HL-60/S4 (cell line): Measurements from ENCODE around the gene FLNB.
"Not testable (repeated sequence)": the region's sequence is repeated elsewhere in the genome, so short reads cannot be mapped to it uniquely, and the experiment has no call there.

ENCODE experiments used
- in situ Hi-C: fragments of 300-500 bp; cut with MboI; formaldehyde crosslinking; loops from 2 replicates; pipeline ENCODE4 v1.14.3; 2022; ENCODE audit warnings: low sequenced_read_pairs

The FLNB gene

DNA sequence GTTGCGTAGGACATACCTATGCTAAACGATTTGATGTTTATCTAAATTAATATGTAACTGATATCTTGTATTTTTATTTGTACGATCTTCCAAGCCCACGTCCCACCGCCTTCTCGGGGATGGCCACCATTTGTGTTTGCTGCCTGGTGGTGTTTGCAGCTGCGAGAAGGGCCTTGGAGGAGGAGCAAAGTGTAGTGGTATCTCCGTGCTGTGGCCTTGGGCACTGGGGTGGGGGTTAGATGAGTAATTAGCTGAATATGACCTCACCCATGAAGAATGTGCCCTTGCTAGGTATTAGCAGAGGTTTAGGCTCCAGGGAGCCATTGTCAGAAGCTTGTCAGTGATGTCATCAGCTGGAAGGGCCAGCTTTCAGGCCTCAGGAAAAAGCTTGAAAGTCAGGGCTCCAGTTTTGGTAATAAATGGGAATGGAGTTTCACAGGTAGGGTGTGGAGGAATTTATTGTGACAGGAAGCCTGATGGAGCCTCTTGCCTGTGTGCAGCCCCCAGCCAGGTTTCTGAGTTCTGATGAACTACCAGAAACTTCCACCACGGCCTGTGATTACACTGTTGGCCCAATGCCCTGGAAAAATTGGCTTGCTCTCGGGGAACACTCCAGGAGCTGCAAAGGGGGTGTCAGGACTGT is 41.0 kb downstream of the FLNB start:
- in situ Hi-C loops, result no loop called here

DNA sequence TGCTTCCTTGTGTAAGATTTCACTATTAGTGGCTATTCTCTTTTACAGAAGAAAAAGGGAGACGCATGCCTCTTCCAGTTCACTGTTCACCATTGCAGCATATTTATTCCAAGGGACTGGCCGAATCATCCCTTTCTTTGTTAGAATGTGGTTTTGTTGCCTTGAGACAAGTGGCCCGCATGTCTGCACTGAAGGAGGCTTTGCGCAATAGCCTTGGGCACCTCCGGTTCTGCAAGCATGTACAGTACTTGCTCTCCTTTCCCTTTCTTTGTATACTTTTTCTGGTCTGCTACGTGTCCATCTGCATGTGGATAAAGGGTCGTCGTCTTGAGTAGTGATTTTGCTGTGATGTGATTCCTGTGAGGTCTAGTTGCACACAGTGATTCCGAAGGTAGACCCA is 43.0 kb downstream of the FLNB start:
- in situ Hi-C loops, result no loop called here

DNA sequence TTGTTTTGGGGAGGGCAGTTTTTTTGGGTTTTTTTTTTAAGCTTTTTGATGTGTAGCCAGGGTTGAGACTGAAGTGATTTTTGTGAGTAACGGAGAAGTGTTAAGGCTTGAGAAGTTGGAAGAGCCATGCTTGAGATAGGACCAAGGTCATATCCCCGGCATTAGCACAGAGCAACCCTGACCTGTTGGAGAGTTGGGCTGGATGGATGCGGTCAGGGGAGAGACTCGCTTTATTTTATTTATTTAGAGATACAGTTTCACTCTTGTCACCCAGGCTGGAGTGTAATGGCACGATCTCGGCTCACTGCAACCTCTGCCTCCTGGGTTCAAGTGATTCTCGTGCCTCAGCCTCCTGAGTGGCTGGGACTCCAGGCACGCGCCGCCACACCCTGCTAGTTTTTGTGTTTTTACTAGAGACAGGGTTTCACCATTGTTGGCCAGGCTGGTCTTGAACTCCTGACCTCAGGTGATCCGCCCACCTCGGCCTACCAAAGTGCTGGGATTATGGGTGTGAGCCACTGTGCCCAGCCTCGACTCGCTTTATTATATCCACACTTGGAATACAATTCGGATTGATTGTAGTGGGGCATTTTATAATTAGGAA is 43.5 kb downstream of the FLNB start:
- in situ Hi-C loops, result not testable (repeated sequence)

DNA sequence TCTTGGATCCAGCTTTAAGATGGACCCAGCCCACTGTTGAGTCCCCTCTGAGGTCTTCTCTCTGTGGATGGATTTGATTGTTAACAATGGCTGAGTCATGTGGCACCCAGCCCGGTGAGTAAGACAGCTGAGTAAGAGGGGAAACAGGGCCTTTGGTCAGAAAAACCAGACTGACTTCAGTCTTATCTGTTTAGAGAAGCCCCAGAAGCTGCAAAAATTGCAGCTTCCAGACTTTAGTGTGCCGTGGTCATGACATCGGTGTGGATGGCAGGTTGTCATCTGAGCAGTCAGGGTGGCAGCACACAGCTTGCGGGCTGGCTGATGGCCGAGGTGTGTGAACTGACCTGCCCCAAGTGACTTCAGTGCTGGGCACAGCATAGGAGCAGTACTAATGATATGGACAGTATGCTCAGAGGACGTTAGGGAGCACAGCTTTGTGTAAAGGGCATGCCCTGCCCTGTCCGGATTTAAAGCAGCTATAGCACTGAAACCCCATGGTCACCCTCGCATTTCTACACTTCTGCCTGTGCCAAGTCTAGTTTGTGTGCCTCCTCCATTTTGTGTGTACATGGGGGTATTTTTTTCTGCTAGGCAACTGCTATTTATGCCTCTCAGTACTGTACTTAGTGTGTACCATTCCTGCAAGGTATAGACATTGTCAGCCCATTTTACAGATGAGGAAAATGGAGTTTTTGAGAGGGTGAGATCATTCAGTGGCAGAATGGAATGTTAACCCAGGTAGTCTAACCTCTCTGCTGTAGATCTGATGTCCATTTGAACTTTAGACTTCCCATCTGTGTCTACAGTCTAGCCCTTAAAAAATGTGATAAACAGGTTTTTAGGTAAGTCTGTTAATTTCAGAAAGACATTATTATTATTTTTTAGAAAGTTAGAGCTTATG is 44.4 kb downstream of the FLNB start:
- in situ Hi-C loops, result no loop called here

DNA sequence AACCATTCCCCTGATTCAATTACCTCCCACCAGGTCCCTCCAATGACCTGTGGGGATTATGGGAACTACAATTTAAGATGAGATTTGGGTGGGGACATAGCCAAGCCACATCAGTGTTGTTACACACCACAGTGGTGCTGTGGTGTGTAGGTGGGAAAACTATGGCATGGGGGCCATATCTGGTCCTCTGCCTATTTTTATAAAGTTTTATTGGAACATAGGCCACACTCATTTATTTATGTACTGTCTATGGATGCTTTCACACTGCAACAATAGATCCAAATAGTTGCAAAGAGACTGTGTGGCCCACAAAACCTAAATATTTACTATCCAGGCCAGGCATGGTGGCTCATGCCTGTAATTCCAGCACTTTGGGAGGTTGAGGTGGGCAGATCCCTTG is 46.4 kb downstream of the FLNB start:
- in situ Hi-C loops, result no loop called here

DNA sequence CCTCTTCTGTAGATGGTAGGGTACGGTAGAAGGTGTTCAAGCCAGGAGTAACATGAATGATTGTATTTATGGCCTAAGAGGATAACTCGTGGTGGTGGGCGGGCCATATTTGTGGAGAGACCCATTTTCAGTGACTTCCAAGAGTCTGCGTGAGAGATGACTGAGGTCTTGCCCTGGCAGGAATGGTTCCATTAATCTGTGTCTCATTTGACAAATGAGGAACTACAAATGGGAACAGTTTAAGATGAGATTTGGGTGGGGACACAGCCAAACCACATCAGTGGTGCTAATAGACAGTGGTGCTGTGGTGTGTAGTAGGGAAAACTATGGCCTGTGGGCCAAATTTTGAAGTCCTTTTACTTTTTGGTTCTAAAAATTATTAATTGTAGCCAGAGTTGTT is 47.1 kb downstream of the FLNB start:
- in situ Hi-C loops, result no loop called here

DNA sequence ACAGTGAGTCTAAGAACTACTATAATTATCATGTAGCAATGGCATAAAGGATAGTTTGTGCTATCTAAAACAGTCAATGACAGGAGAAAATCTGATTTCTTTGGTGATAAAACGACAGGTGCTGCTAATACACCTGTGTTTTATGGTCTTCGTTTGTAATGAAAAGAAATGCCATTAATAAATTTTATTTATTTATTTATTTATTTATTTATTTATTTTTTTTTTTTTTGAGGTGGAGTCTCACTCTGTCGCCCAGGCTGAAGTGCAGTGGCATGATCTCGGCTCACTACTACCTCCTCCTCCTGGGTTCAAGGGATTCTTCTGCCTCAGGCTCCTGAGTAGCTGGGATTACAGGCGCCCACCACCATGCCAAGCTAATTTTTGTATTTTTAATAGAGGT is 47.7 kb downstream of the FLNB start:
- in situ Hi-C loops, result not testable (repeated sequence)

DNA sequence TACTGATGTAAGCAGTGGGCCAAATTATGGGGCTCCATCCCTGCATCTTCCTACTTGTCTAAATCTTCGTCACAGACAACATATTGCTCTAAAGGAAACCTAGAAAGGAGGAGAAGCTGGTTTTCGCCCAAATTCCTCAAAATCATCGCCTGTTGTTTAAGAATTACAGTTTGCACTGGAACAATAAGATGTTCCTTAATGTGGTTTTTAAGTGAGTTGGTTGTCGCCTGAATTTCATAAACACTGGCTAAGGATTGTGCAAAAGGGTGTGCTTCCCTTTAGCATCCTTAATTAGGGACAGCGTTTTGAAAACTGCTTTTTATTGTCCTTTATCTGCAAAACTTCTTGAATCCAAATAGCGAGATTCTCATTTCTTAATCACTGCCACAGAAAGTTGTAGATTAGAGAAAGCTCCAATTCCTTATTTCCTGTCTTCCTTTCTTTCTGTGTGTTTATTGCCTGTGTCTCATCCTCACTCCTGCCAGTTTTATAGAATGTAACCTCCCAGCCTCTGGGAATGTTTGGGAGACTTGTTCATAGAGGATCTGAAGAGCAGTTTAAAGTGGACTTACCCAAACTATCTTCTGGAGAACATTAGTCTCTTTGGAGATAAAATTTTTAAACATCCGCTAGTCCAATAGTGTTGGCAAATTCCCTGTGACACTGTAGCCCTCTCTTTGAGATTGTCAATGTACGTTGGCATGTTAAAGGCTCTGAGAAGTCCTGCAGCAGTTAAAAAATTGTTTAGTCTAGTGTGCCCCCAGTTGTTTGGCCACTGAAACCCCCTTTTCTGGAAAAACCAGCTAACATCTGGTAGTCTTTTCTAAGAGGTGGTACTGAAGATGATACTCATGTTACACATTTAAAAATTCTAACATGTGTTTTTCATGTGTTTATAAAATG is 50.4 kb downstream of the FLNB start:
- in situ Hi-C loops, result no loop called here

DNA sequence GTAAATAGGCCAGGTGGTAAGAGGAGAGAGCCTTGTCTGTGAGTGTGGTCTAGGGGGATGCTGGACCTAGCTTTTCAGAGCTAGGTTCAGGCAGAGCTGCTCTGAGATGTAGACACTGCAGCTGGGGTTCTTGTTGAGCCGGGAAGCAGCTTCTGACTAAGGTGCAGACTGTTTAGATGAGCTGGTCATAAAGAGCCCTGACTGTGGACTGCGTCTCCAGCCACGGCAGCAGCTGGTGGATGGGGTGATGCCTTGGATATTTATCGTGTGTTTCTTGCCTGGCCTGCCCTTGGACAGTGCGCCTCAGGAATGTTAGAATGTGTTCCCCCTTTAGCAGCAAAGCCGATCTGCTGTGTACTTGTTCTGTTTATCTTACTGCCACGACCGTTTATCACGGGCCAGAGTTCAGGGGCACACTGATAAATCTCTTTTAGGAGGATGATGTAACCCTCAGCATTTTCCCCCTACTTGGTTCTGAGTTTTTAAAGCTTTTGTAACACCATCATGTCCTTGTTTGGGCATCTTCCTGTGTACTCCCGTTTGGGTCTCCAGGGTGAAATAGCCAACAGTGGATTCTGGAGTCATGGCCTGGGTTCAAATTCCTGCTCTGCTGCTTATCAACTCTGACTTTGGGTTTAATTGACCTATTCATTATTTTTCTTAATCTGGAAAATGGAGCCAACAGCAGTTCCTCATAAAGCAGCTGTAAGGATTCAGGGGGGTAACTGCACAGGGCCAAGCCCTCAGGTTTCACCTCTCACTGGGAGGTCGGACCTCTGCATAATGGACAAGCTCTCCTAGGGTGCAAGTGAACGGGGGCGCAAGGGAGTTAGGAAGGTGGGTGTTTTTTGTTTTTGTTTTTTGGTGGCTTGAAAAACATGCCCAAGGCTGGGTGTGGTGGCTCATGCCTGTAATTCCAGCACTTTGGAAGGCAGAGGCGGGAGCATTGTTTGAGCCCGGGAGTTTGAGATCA is 51.4 kb downstream of the FLNB start:
- in situ Hi-C loops, result no loop called here

DNA sequence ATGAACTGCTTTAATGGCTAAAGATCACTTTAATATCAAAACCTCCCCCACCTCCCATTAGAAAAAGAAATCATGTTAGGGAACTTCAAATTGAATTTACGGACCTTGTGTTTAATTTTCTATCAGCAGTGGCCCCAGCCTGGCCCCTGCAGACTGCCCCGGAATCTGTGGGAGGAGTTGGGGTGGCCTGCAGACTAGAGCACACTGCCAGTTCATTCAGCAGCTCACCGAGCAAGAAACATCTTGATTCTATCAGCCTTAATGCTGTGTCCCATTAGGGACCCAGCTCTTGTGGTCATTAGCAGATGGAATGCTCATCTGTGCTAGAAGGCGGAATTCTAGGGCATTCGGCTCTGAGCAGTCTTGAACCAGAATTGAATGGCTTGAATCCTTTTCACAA is 54.2 kb downstream of the FLNB start:
- in situ Hi-C loops, result no loop called here

DNA sequence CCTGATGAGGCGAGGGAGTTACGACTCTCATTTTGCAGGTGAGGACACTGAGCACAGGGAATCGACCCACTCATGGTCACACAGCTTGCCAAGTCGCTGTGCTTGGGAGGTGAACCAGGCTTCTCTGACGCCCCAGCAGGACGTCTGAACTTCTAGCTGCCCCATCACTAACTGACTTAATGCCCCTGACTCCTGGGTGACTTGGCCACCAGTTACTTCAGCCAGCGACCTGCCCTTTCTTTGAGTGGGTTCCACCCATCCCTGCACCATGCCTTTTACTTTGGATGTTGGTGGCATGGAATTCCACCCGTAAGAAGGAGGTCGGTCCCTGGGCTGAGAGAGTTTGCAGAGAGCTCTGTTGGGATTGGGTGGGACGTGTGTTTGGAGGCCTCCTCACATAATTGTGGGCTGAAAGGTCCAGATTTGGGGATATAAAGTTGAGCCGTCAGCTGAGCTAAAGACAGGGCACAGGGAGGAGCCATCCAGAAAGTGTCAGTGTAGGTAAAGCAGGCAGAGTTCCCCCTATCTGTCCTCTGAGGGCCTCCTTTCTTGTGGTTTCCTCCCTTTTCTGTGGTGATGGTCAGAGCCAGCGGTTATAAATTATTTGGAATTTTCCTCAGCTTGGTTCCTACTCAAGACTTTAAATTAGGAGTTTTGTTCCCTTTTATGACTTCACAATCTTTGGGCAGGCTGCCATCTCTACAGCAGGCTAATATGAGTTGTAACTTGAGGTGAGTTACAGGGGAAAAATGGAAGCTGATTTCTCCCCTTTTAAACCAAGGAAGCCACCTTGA is 55.0 kb downstream of the FLNB start:
- in situ Hi-C loops, result no loop called here

DNA sequence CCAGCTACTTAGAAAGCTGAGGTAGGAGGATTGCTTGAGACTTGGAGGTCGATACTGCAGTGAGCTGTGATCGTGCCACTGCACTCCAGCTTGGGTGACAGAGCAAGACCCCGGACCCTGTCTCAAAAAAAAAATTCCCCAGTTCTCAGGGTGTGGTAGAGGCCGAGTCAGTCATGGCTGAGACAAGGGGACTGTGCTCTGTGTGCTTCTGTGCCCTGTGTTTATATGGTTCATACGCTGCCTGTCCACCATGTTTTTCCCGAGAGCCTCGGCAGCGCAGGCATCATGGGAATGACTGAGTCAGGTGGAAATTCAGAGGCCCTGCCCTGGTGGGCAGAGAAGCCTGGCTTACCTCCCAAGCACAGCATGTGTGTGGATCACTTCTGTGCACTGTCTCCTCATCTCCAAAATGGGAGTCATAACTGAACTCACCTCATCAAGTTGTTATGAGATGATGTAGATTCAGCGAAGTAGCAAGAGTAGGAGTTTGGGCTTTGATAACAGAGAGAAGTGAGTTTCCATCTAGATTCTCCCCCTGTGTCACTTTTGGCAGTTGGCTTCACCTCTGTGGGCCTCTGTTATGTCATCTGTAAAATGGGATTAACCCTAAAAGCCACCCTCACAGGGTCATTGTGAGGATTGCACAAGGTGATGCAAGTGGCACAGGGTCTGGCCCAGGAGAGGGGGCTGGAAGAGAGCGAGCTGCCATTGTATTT is 56.9 kb downstream of the FLNB start:
- in situ Hi-C loops, result no loop called here

DNA sequence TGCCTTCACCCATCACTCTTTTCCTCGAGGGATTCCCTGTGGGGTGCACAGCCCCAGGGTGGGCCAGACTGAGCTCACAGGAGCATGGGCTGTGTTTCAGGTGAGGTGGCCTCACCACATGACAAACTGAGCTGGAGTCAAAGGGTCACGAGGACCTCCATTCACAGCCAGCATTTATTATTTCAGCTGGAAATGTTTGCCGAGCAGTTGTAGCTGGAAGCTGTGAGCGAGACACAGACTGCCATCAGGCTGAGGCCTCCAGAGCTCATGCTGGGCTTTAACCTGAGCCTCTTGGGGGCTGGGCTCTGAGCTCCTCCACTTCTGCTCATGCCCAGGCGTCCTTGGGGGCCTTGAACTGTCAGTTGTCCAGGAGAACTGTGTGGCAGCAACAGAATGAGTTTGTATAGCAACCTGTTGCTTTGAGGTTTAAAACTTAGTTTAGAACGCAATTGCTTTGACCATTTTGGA is 57.5 kb downstream of the FLNB start:
- in situ Hi-C loops, result no loop called here

DNA sequence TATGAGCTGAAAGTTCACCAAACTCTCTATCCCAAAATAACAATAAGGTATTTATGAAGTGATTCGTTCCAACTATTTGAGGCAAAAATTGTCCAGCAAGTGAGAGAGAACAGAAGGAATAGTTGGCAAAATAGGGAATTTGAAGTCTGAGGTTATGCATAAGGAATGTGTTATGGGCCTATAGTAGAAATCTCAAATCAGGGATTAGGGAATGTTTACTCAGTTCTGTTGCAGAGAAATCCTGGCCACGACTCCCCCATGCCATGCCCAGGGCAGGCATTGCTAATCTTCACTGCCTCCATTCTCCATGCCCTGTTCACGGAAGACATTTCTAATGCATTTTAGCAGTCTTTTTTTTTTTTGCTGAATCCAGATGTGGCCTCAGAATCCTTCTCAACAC is 58.6 kb downstream of the FLNB start:
- in situ Hi-C loops, result no loop called here

DNA sequence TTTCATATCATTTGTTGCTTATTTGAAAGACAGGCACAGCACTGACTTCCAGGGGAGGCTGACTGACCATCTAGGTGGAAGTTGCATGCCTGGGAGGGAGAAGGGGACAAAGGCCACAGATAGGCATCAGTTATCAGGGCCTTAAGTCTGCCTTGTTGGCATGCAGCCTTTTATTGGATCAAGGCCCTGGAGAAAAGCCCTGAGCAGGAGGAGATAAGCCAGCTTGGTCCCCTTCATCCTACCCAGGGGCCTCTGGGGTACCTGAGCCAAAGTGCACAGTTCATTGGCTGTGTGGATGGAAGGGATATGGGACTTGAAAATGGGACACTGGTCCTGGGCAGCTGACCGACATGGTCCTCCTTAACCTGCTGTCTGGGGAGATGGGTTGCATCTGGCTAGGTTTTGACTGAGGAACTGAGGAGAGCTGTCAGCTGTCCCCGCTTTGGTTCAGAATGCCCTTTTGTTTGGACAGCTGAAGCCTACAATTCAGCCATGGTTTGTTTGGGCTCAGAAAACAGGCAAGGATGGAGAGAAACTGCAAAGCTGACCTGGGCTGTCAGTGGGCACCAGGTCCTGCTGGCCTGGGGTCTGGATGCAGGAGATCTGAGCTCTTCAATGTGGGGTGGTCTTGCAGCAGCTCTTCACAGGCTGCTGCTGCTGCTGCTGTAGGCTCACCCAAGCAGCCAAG is 60.0 kb downstream of the FLNB start:
- in situ Hi-C loops, result no loop called here

DNA sequence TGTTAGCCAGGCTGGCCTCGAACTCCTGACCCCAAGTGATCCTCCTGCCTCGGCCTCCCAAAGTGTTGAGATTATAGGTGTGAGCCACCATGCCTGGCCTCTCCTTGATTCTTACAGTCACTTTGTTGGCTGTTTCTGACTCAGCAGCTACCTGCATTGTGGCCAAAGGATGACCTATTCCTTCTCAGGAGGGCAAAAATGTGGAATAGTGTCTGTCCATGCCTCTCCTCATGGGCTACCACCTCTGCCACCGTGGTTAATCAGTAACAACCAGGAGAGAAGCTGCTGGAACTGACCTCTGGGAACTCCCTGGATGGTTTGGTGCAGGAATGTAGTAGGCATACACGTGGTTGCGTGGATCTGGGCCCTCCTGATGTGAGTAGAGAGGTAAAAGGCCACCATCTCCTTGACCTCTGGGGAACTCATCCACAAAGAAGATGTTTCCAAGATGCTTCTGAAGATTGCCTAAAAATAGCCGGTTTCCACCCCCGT is 63.3 kb downstream of the FLNB start:
- in situ Hi-C loops, result no loop called here

DNA sequence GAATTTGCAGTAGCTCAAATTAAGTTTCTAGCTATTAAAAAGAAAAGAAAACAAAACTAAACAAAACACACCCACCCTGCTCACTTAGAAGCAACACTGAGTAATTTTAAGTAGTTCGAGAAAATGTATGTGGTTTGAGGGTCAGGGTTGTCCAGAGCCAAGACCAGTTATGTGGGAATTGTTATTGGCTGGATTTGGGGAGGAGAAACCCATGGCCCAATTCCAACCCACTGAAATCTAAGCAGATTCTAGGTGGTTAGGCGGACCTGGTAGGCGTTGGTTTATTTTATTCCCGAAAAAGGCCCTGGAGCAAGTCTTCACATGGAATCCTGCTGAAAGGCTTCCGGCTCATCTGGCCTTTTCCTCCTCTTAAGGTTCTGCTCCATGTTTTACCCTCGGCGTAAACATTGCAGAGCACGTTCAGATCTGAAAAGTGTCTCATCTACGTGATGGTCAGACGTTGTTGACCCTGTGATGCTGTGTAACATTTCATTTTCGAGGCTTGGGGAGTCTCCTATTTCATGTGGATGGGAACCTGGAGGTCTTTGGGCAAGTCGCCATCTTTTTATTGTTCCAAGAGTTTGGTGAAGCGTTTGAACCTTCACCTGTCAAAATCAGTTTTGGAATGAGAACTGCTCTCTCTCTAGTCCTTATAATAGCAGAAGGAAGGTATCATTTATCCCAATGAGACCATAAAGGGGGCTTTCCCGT is 64.0 kb downstream of the FLNB start:
- in situ Hi-C loops, result no loop called here
